Brain microvascular endothelial cell (primary cell): ENCODE measurements around the gene WWOX.

Experiments
- DNase-seq: peaks from one replicate; pipeline ENCODE4 v3.0.0-alpha.2; 2020
- H3K27ac ChIP-seq: fragments of 250-450 bp; sonication (Bioruptor Pico); 2 replicates; pipeline ENCODE4 v1.5.1; 2020; ENCODE audit warnings: mild to moderate bottlenecking, moderate library complexity
- H3K27me3 ChIP-seq: fragments of 250-450 bp; sonication (Bioruptor Pico); replicated peaks from 2 replicates; pipeline ENCODE4 v1.5.1; 2020; ENCODE audit warnings: mild to moderate bottlenecking
- H3K36me3 ChIP-seq: fragments of 250-450 bp; sonication (Bioruptor Pico); replicated peaks from 2 replicates; pipeline ENCODE4 v1.5.1; 2020; ENCODE audit warnings: mild to moderate bottlenecking
- H3K4me3 ChIP-seq: 2 replicates; pipeline ENCODE4 v1.5.1; 2011; ENCODE audit warnings: low read depth, mild to moderate bottlenecking, control low read depth, low read length, moderate library complexity
- CTCF ChIP-seq: IDR thresholded peaks from 2 replicates; pipeline ENCODE4 v1.5.1; 2011; ENCODE audit warnings: low read depth, mild to moderate bottlenecking, moderate library complexity, low read length, control low read depth, inconsistent platforms; ENCODE audit errors: missing control alignments
- in situ Hi-C: cut with HindIII; loops from 2 replicates; pipeline ENCODE4 v1.10.0; 2017; ENCODE audit warnings: low sequenced_read_pairs, low pct_ligation_motif_present

WWOX gene

GRCh38 chr16:79097166-79097565, 997.7 kb downstream of the WWOX start:
- in situ Hi-C loops, result no loop called here
- Histone ChIP-seq H3K27me3 (no peaks in the 10 kb centered on the region), H3K4me3 (no peak overlapping the region), H3K27ac (no peak overlapping the region), H3K36me3 (no peaks in the 10 kb centered on the region)
- no peak for TF ChIP-seq CTCF
- no peak for DNase-seq

GRCh38 chr16:79097771-79098170, 998.3 kb downstream of the WWOX start:
- Histone ChIP-seq H3K27me3 (no peaks in the 10 kb centered on the region), H3K36me3 (no peaks in the 10 kb centered on the region), H3K27ac (no peak overlapping the region), H3K4me3 (no peak overlapping the region)
- DNase-seq, result no peak
- TF ChIP-seq CTCF, result no peak
- in situ Hi-C loops, result no loop called here

GRCh38 chr16:79098907-79099306, 999.5 kb downstream of the WWOX start:
- no peak for DNase-seq
- TF ChIP-seq CTCF, result no peak
- H3K36me3 ChIP-seq, result no peaks in the 10 kb centered on the region
- H3K27me3 ChIP-seq, result no peaks in the 10 kb centered on the region
- H3K27ac ChIP-seq, result no peak overlapping the region
- no peak overlapping the region for H3K4me3 ChIP-seq
- in situ Hi-C loops, result no loop called here

GRCh38 chr16:79099716-79100115, 1000.3 kb downstream of the WWOX start:
- Histone ChIP-seq H3K36me3 (no peaks in the 10 kb centered on the region), H3K4me3 (no peak overlapping the region), H3K27me3 (no peaks in the 10 kb centered on the region), H3K27ac (no peak overlapping the region)
- TF ChIP-seq CTCF, result no peak
- in situ Hi-C loops, result no loop called here
- DNase-seq, result no peak

GRCh38 chr16:79100447-79100846, 1001.0 kb downstream of the WWOX start:
- Histone ChIP-seq H3K36me3 (no peaks in the 10 kb centered on the region), H3K27me3 (no peaks in the 10 kb centered on the region), H3K4me3 (no peak overlapping the region), H3K27ac (no peak overlapping the region)
- in situ Hi-C loops, result no loop called here
- TF ChIP-seq CTCF, result no peak
- no peak for DNase-seq

- in situ Hi-C loops, result no loop called here
- no peak for TF ChIP-seq CTCF
- H3K36me3 ChIP-seq, result no peaks in the 10 kb centered on the region
- H3K27ac ChIP-seq, result no peak overlapping the region
- DNase-seq, result no peak
- H3K4me3 ChIP-seq, result no peak overlapping the region
- no peaks in the 10 kb centered on the region for H3K27me3 ChIP-seq
These were observed 1002.0 kb downstream of the WWOX start for GRCh38 chr16:79101491-79101890.
